ENCODE results near the gene PYGM.

PYGM gene

DNA sequence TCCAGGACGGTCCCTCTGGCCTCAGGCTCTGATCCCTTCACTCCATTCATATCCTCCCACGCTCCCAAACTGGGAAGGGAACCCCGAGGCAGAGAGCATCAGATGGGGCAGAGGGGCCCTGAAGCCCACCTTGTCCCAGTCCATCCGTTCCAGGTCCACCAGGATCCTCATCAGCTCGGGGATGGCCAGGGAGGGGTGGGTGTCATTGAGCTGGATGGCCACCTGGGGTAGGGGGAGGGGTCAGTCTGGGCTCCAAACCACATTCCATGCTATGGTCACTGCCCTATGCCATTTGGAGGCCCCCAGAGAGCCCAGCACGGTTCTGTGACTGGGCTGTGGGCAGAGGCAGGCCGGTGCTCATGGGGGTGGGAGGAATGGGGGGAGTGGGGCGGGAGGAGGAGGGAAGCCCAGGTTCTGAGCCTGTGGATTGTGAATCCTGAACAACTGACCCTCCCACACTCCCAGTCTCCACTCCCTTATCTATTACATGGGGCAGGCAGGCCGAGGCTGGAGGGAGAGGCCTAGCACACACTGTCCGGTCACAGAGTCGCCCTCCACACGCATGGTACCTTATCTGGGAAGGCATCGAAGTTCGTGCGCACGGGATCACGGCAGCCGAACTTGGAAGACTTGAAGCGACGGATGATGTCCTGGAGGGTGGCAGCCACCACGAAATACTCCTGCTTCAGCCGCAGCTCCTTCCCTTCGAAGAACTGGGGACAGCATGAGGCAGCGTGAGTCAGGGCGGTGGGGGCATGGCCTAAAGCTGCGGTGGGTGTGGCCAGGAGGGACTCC lies 5.5 kb downstream of the PYGM start:
- DNase-seq (ENCODE audit: low read depth, low spot score), result no peak
- Histone ChIP-seq H3K27ac (no peak overlapping the region), H3K36me3 (ENCODE audit: insufficient read depth, low read length) (no peaks in the 10 kb centered on the region), H3K4me3 (no peak overlapping the region), H3K9ac (ENCODE audit: insufficient read length) (no peak overlapping the region), H3K9me3 (ENCODE audit: low read depth, low read length) (no peaks in the 10 kb centered on the region)
- TF ChIP-seq EZH2 (IDR thresholded peaks at IDR 0.05) (no peak), FOXP2 (optimal IDR thresholded peaks at IDR 0.05; ENCODE audit: control extremely low read depth, extremely low read length, insufficient read depth) (no peak), POLR2AphosphoS5 (IDR thresholded peaks at IDR 0.05; ENCODE audit: borderline replicate concordance, low read depth, low read length) (no peak)

DNA sequence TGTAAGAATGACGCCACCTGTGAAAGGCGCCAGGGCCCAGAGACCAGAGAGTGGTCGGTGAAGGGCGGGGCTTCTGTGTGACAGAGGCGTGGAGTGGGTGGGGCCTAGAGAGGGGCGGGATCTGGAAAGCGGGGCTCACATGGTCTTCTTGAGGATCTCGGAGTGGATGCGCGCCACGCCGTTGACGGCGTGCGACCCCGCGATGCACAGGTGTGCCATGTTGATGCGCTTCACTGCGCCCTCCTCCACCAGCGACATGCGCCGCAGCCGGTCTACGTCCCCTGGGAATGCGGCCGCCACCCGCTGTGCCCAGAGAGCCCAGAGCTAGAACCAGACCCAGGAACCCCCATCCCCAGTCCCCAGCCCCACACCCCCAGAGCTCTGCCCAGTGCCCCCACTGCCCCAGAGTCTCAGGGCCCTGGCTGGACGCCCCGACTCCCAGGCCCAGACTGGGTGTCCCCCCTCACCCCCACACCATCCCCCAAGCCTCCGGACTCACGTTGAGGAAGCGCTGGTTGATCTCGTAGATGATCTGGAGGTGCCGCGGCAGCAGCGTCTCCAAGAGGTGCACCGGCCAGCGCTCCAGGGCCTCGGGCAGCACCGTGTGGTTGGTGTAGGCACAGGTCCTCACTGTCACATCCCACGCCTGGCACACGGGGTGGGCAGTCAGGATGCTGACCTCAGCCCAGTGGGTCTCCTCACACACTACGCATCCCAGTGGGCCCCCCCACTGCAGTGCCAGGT lies 6.2 kb downstream of the PYGM start:
- no peak for TF ChIP-seq POLR2AphosphoS5 (IDR thresholded peaks at IDR 0.05; ENCODE audit: borderline replicate concordance, low read depth, low read length)
- no peak for TF ChIP-seq EZH2 (IDR thresholded peaks at IDR 0.05)
- TF ChIP-seq FOXP2 (optimal IDR thresholded peaks at IDR 0.05; ENCODE audit: control extremely low read depth, extremely low read length, insufficient read depth), result no peak
- no peak overlapping the region for H3K4me3 ChIP-seq
- H3K9ac ChIP-seq (ENCODE audit: insufficient read length), result no peak overlapping the region
- DNase-seq (ENCODE audit: low read depth, low spot score), result no peak
- H3K9me3 ChIP-seq (ENCODE audit: low read depth, low read length), result no peaks in the 10 kb centered on the region
- H3K27ac ChIP-seq, result no peak overlapping the region
- H3K36me3 ChIP-seq (ENCODE audit: insufficient read depth, low read length), result no peaks in the 10 kb centered on the region

DNA sequence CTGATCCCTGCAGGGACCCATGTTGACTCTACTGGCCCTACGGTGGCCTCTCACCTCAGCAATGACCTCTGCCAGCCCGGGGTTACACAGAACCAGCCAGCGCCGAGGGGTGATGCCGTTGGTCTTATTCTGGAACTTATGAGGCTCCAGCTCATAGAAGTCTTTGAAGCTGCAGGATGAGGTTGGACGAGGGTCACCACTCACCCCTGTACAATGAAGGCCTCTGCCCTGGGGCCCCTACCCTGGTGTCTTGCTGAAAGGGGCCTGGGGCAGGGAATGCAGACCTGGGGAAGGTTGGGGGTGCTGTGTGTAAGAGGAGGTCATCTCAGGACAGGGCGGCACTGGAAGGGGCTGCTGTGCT lies 6.8 kb downstream of the PYGM start:
- Histone ChIP-seq H3K9ac (ENCODE audit: insufficient read length) (no peak overlapping the region), H3K4me3 (no peak overlapping the region), H3K27ac (no peak overlapping the region), H3K9me3 (ENCODE audit: low read depth, low read length) (no peaks in the 10 kb centered on the region), H3K36me3 (ENCODE audit: insufficient read depth, low read length) (no peaks in the 10 kb centered on the region)
- TF ChIP-seq EZH2 (IDR thresholded peaks at IDR 0.05) (no peak), POLR2AphosphoS5 (IDR thresholded peaks at IDR 0.05; ENCODE audit: borderline replicate concordance, low read depth, low read length) (no peak), FOXP2 (optimal IDR thresholded peaks at IDR 0.05; ENCODE audit: control extremely low read depth, extremely low read length, insufficient read depth) (no peak)
- no peak for DNase-seq (ENCODE audit: low read depth, low spot score)

DNA sequence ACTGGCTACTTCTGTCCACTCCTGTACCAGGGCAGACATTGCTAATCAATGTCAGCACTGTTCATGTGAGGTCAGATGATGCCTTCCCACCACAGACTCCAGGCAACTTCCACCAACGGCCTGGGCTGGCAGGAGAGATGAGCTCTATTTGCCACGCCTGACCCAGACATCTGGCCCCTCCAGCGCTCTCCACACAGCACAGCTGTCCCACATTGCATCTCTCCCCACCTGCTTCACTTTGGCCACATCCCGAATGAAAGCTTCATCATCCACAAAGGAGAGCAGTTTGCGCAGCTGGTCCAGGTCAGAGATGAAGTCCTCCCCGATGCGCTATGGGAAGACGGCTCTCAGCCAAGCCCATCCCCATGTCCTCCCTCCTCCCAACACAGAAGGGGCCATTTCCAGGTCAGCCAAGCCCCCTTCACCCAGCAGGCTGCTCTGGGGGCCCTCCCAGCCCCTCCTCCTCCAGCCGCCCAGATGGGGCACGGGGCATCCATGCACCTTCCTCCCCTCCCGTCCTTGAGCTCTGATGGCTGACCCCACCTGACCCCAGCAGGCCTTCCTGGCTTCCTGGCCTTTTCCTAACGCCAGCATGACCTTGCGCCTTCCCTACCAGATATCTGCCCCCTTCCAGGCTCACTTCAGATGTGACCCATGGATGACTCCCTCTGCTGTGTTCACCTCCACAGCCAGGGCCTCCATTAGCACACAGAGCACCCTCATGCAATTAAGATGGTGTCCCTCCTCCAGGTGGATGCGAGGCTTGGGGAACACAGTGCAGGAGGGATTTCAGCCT lies 7.4 kb downstream of the PYGM start:
- Histone ChIP-seq H3K36me3 (ENCODE audit: insufficient read depth, low read length) (no peaks in the 10 kb centered on the region), H3K4me3 (no peak overlapping the region), H3K9me3 (ENCODE audit: low read depth, low read length) (no peaks in the 10 kb centered on the region), H3K27ac (no peak overlapping the region), H3K9ac (ENCODE audit: insufficient read length) (no peak overlapping the region)
- no peak for DNase-seq (ENCODE audit: low read depth, low spot score)
- TF ChIP-seq FOXP2 (optimal IDR thresholded peaks at IDR 0.05; ENCODE audit: control extremely low read depth, extremely low read length, insufficient read depth), result no peak
- no peak for TF ChIP-seq POLR2AphosphoS5 (IDR thresholded peaks at IDR 0.05; ENCODE audit: borderline replicate concordance, low read depth, low read length)
- no peak for TF ChIP-seq EZH2 (IDR thresholded peaks at IDR 0.05)

DNA sequence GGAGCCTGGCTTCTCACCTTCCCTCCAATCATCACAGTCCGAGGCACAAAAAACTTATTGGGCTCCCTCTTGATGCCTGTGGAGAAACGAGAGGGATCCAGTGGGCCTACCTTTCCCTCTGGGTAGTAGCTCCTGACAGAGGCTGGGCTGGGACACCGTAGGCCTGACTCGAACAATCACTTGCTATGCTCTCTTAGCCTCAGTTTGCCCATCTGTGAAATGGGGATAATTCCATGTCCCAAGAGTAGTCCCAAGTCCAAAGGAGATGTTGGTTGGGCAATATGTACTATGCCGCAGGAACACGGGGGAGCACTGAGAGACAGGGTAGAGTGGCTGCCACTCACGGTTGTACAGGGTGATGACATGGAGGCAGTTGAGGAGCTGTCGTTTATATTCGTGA lies 8.2 kb downstream of the PYGM start:
- H3K36me3 ChIP-seq (ENCODE audit: insufficient read depth, low read length), result no peaks in the 10 kb centered on the region
- TF ChIP-seq FOXP2 (optimal IDR thresholded peaks at IDR 0.05; ENCODE audit: control extremely low read depth, extremely low read length, insufficient read depth), result no peak
- TF ChIP-seq POLR2AphosphoS5 (IDR thresholded peaks at IDR 0.05; ENCODE audit: borderline replicate concordance, low read depth, low read length), result no peak
- no peak for TF ChIP-seq EZH2 (IDR thresholded peaks at IDR 0.05)

DNA sequence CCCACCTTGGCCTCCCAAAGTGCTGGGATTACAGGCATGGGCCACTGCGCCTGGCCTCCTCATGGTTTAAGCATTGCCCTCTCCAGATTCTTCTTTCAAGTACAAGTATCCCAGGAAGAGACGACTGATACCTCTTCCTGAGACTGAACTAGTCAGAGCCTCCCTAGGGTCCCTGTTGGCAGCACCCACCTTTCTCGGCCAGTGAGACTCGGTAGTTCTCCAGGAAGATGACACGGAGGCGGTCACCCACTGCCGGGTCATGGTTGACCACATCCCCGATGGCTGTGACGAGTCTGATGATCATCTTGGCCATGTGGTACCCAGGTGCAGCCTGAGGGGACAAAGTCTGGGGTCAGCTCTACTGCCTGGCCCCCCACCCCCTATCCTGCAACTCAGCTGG lies 8.6 kb downstream of the PYGM start:
- Histone ChIP-seq H3K9me3 (ENCODE audit: low read depth, low read length) (no peaks in the 10 kb centered on the region), H3K4me3 (no peak overlapping the region), H3K27ac (no peak overlapping the region), H3K36me3 (ENCODE audit: insufficient read depth, low read length) (no peaks in the 10 kb centered on the region), H3K9ac (ENCODE audit: insufficient read length) (no peak overlapping the region)
- no peak for DNase-seq (ENCODE audit: low read depth, low spot score)
- TF ChIP-seq FOXP2 (optimal IDR thresholded peaks at IDR 0.05; ENCODE audit: control extremely low read depth, extremely low read length, insufficient read depth), result no peak
- TF ChIP-seq EZH2 (IDR thresholded peaks at IDR 0.05), result no peak
- TF ChIP-seq POLR2AphosphoS5 (IDR thresholded peaks at IDR 0.05; ENCODE audit: borderline replicate concordance, low read depth, low read length), result no peak

More for the DNA sequence above, 8.2 kb downstream of the PYGM start:
- H3K27ac ChIP-seq, result no peak overlapping the region
- no peak overlapping the region for H3K9ac ChIP-seq (ENCODE audit: insufficient read length)
- H3K4me3 ChIP-seq, result no peak overlapping the region
- DNase-seq (ENCODE audit: low read depth, low spot score), result no peak
- no peaks in the 10 kb centered on the region for H3K9me3 ChIP-seq (ENCODE audit: low read depth, low read length)

- DNase-seq (ENCODE audit: low read depth, low spot score), result no peak
These were observed 9.3 kb downstream of the PYGM start for GRCh38 chr11:64750361-64751054.

More at GRCh38 chr11:64750361-64751054, 9.3 kb downstream of the PYGM start:
- Histone ChIP-seq H3K27ac (no peak overlapping the region), H3K4me3 (no peak overlapping the region), H3K9me3 (ENCODE audit: low read depth, low read length) (no peaks in the 10 kb centered on the region), H3K9ac (ENCODE audit: insufficient read length) (no peak overlapping the region), H3K36me3 (ENCODE audit: insufficient read depth, low read length) (no peaks in the 10 kb centered on the region)
- TF ChIP-seq POLR2AphosphoS5 (IDR thresholded peaks at IDR 0.05; ENCODE audit: borderline replicate concordance, low read depth, low read length), result no peak
- TF ChIP-seq FOXP2 (optimal IDR thresholded peaks at IDR 0.05; ENCODE audit: control extremely low read depth, extremely low read length, insufficient read depth), result no peak
- TF ChIP-seq EZH2 (IDR thresholded peaks at IDR 0.05), result no peak
